NOMO-1 treated with DMSO at 0.1 percent for 48 hours (cell line): ENCODE data around the gene EIF5AL1.
"Not testable (repeated sequence)": the region's sequence is repeated elsewhere in the genome, so short reads cannot be mapped to it uniquely, and the experiment has no call there.

Experiments used
- DNase-seq: peaks from one replicate; lab custom pipeline; 2025; ENCODE audit not compliant: unreplicated experiment; lab: John Stamatoyannopoulos, UW

Gene EIF5AL1

DNA sequence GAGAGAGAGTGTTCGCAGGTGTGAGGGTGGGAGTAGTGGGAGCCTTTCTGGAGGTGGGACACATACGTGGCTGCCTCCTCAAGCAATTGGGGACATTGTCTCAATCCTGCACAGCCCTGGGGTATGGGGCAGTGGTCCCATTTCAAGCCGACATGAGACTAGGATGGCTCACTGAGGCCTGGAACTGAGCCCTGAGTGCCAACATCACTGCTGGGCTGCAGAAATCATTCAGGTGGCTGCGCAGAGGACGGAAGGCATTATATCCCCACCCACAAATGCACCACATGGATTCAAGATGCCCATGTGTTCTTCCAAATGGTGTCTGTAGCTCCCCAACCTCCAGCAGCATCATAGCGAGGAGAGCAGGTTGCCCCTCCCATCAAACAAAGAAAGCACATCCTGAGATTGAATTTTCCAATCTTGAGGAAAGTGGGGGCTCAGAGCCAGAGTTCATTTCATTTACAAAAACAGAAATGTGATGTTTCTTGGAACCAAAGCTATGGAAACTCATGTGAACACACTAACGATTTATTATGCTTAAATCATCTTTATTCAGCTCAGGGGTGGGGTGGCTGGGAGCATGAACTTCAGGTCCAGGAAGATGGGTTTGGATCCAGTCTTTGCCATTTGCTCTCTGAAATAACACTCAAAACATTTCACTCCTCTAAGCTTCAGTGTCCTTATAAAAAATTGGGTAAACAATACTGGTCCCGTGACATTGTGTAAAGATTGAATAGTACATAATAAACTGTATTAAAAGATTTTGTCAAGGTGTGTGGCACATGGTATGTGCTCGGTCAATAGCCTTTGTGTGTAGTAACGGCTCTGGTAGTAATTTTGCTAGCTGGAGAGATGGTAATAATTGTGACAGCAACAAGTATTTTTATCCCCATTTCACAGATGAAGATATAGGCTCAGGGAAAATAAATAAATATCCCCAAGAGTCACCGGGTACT, 43.3 kb downstream of the EIF5AL1 start:
- DNase-seq = no peak

DNA sequence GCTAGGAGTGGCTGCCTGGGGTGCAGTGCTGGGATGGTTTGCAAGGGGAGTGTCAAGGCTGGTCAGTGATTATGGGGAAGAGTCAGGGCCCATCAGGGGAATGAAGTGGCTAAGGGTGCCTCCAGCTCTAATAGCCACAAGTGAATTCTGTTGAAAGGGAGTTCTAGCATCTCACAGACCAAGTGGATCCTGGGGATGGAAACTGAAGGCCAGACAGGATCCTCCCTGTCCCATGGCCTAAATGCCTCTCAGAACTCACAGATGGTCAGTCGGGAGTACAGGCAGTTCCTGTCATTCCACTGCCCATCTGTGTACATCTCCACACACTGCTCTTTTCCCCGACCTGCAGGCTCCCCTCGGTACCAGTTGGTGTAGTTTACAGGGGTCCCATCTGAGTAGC, 44.6 kb downstream of the EIF5AL1 start:
- DNase-seq = not testable (repeated sequence)

DNA sequence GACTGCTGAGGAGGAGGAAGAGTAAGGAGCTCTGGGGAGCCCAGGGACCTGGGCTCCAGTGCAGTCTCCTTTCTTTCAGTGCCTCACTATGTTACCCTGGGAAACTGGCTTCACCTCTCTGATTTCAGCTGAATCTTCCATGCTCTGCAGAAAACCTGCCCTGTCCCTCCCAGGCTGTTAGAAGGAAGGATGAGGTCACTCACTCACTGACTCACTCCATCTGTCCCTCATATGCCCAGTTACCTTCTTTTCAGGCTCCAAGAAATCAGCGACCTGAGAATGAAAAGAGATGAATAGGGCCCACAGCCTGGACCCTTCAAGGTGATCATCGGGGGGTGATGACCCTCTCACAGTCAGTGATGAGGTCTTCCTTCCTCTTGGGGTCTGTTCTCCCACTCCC, 47.4 kb downstream of the EIF5AL1 start:
- DNase-seq = no peak

DNA sequence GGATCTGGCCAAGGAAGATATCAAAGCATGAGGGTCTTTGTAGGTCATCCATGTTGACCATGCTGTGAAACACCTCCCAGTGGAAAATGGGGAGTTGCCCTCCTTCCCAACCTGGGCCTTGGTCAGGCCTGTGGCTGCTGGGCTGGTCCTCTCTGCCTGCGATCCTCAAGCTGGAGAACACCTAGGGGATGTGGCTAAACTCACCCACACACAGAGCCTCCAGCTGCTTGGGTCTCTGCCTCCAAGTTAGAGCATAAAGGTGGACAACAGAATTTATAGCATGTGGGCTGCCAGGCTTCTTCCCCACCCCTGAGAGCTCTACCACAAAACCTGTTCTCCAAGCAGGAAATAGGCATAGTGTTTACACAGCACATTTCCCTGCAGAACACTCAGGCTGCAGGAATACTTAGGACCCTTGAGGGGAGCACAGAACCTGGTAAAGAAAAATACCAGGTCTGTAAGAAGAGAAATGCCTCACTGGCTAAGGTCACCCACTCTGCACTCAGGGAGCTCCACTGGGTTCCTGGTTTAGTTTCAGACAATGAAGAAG, 47.9 kb downstream of the EIF5AL1 start, which contains the start of gene SFTPA2:
TSS of gene SFTPA2 (minus strand) at position 248 of the 550 bp plus-strand sequence. CDS start 924 bp downstream, outside the sequence.
- DNase-seq = no peak

DNA sequence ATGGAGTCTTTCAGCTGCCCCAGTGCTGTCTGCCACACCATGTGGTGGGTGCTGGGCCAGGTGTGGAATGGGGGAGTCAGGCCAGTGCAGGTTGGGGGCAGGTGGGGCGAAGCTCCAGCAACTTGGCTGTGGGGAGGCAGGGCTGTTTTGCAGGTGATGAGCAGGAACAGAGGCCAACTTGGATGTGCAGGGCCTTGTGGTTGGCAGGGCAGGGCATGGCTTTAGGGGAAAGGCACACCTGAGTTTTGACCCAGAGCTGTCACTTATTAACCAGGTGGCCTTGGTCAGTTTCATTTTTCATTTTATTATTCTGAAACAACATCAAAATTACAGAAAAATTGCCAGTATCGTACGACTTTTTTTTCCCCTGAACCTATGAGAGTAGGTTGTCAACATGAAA, 48.9 kb downstream of the EIF5AL1 start:
- no peak for DNase-seq

DNA sequence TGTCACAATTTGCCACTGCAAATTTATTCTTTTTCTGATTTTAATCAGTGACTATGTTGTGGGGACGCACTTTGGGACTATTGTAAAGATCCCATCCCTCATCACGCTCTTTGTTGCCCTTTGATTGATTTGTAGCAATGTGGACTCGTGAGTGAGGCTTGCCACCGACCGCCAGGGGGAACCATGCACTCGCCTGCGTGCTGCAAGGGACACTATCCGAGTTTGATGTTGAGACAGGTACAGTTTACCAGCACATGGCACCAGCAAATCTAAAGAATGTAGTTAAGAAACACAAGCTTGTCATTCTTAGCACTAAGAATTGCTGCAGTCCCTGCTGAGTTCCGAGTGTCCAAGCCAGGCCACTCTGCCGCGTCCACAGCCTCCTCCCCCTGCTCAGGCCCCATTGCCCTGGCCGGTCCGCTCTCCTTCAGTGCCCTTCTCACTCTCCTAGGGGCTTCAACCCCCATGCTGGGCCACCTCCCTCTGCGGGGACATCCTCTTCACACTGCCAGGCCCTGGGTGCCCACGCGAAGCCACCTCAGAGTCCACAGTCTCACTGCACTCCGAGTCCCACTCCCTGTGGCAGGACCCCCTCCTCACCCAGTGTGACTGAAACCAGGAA, 49.9 kb downstream of the EIF5AL1 start:
- DNase-seq = peak; percentile 34

DNA sequence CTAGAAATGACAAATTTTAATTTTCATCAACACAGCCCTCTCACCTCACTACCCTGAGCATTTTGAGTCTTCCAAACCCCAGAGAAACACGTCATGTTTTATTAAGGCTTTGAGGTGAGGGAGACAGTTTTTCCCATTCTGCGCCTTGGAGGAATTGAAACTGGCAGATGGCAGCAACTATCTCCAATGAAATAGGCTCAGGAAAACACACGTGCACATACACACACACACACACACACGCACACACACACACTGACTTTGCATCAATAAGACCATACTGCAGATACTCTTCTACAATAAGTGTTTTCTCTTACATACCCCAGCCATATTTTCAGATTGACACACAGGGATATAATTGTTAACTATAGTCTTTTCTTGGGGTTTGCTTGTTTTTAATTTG, 51.1 kb downstream of the EIF5AL1 start:
- DNase-seq = no peak
